ENCODE data around the gene LHFPL6.

DNA sequence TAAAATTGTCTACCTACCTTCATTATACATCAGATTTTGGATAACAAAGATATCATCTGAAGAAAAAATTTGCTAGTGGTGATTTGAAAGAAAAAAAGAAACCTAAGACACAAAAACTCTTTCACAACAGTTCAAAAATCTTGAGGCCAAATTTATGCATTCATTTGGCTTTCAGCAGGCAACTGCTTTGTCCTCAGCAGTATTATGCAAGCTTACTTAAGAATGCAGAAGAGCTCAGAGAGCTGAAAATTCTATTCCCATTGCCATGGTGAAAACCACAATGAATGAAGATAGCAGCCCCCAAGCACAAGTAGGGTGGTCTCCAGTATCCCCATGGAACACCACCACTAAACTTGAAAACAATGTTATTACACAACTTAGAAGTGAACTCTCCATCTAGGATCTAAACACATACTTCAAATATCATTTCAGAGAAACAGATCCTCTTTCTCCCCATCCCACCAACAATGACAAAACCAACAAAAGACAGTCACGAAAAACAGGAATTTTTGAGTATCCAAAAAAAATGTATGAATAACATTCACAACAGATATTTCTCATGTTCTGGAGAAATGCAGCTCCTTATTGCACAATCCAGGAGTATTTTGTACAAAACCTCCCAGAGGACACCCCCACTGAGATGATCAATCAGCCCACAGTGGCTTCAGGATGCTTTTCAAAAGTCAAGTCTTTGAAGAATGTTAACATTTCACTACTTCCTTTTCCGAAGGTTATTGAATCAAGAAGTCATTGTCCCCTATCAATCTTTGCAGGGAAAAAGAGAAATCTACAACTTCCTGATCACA is 192.7 kb downstream of the LHFPL6 start:
- no peak for TF ChIP-seq CTCF (conservative IDR thresholded peaks at IDR 0.05)
- TF ChIP-seq EZH2 (IDR thresholded peaks at IDR 0.05; ENCODE audit: low read depth): no peak

Data from PC-9 (cell line).